NB4 (cell line): Measurements from ENCODE around the gene HOXA5.

Experiments
- MAX ChIP-seq: IDR thresholded peaks from 2 replicates; pipeline ENCODE4 v1.6.1; 2011; ENCODE audit warnings: low read depth, low read length
- POLR2A ChIP-seq: IDR thresholded peaks from 2 replicates; pipeline ENCODE4 v1.6.1; 2011; ENCODE audit warnings: mild to moderate bottlenecking; ENCODE audit not compliant: insufficient read length; ENCODE audit errors: extremely low read depth
- TF ChIP-seq, protein P1 (sequence below): IDR thresholded peaks from one replicate; pipeline ENCODE4 v1.5.1; 2012; ENCODE audit warnings: low read depth, low read length

- TF ChIP-seq, protein P1, sequence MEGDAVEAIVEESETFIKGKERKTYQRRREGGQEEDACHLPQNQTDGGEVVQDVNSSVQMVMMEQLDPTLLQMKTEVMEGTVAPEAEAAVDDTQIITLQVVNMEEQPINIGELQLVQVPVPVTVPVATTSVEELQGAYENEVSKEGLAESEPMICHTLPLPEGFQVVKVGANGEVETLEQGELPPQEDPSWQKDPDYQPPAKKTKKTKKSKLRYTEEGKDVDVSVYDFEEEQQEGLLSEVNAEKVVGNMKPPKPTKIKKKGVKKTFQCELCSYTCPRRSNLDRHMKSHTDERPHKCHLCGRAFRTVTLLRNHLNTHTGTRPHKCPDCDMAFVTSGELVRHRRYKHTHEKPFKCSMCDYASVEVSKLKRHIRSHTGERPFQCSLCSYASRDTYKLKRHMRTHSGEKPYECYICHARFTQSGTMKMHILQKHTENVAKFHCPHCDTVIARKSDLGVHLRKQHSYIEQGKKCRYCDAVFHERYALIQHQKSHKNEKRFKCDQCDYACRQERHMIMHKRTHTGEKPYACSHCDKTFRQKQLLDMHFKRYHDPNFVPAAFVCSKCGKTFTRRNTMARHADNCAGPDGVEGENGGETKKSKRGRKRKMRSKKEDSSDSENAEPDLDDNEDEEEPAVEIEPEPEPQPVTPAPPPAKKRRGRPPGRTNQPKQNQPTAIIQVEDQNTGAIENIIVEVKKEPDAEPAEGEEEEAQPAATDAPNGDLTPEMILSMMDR = no peak
- TF ChIP-seq MAX = no peak
- no peak for TF ChIP-seq POLR2A
Observed at GRCh38 chr7:27119412-27119911, 24.0 kb downstream of the HOXA5 start.
